ENCODE results near the gene TTC5.

TTC5 gene, protein sequence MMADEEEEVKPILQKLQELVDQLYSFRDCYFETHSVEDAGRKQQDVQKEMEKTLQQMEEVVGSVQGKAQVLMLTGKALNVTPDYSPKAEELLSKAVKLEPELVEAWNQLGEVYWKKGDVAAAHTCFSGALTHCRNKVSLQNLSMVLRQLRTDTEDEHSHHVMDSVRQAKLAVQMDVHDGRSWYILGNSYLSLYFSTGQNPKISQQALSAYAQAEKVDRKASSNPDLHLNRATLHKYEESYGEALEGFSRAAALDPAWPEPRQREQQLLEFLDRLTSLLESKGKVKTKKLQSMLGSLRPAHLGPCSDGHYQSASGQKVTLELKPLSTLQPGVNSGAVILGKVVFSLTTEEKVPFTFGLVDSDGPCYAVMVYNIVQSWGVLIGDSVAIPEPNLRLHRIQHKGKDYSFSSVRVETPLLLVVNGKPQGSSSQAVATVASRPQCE

GRCh38 chr14:20305265-20306078, at the start of gene TTC5:
Gene TTC5 (minus strand): TSS chr14:20305951. CDS start chr14:20305937, 14 bp downstream.
- TF ChIP-seq, protein P1, sequence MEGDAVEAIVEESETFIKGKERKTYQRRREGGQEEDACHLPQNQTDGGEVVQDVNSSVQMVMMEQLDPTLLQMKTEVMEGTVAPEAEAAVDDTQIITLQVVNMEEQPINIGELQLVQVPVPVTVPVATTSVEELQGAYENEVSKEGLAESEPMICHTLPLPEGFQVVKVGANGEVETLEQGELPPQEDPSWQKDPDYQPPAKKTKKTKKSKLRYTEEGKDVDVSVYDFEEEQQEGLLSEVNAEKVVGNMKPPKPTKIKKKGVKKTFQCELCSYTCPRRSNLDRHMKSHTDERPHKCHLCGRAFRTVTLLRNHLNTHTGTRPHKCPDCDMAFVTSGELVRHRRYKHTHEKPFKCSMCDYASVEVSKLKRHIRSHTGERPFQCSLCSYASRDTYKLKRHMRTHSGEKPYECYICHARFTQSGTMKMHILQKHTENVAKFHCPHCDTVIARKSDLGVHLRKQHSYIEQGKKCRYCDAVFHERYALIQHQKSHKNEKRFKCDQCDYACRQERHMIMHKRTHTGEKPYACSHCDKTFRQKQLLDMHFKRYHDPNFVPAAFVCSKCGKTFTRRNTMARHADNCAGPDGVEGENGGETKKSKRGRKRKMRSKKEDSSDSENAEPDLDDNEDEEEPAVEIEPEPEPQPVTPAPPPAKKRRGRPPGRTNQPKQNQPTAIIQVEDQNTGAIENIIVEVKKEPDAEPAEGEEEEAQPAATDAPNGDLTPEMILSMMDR (conservative IDR thresholded peaks at IDR 0.05; ENCODE audit: control insufficient read depth, insufficient read depth, low read depth, low read length): peak; percentile 97
- peak within 1 kb of the TSS; percentile 78 for H3K4me3 ChIP-seq (ENCODE audit: control insufficient read depth, low read depth, low read length)
- peak; percentile 90 for DNase-seq (ENCODE audit: low read depth)

DNA sequence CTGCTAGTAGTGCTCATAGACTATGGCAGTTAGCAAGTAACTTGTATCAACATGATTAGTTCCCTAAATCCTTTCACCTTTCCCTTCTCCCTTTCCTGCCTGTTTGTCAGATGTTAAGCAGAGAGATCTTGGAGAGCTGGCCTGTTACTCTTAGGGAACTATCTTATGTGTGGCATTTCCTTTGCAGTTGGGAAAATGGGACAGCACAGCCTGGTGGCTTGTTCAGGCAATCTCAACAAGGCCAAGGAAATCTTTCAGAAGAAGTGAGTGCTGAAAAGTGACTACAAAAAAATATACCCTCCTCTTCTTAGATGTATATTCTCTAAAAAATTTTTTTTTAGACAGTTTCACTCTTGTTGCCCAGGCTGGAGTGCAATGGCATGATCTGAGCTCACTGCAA, 45.1 kb upstream of the TTC5 start:
- no peak overlapping the region for H3K4me3 ChIP-seq (ENCODE audit: control insufficient read depth, low read depth, low read length)
- DNase-seq (ENCODE audit: low read depth): peak; percentile 20
- TF ChIP-seq, protein P1 (conservative IDR thresholded peaks at IDR 0.05; ENCODE audit: control insufficient read depth, insufficient read depth, low read depth, low read length): peak; percentile 31

- peak; percentile 26 for DNase-seq (ENCODE audit: low read depth)
- no peak overlapping the region for H3K4me3 ChIP-seq (ENCODE audit: control insufficient read depth, low read depth, low read length)
- TF ChIP-seq, protein P1 (conservative IDR thresholded peaks at IDR 0.05; ENCODE audit: control insufficient read depth, insufficient read depth, low read depth, low read length): no peak
These were observed 44.5 kb upstream of the TTC5 start for GRCh38 chr14:20350282-20350681.

DNA sequence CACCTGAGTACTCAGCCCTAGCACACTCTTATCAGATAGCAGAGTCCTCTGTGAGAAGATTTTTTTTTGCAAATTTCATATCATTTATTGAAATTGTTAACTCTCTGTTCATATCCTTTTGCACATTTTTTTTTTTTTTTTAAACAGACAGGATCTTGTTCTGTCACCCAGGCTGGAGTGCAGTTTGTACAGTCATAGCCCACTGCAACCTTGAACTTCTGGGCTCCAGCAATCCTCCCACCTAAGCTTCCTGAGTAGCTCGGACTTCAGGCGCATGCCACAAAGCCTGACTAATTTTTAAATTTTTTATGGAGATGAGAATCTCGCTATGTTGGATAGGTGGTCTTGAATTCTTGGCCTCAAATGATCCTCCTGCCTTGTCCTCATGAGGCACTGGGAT, 42.0 kb upstream of the TTC5 start:
- TF ChIP-seq, protein P1 (conservative IDR thresholded peaks at IDR 0.05; ENCODE audit: control insufficient read depth, insufficient read depth, low read depth, low read length): no peak
- no peak overlapping the region for H3K4me3 ChIP-seq (ENCODE audit: control insufficient read depth, low read depth, low read length)
- no peak for DNase-seq (ENCODE audit: low read depth)

DNA sequence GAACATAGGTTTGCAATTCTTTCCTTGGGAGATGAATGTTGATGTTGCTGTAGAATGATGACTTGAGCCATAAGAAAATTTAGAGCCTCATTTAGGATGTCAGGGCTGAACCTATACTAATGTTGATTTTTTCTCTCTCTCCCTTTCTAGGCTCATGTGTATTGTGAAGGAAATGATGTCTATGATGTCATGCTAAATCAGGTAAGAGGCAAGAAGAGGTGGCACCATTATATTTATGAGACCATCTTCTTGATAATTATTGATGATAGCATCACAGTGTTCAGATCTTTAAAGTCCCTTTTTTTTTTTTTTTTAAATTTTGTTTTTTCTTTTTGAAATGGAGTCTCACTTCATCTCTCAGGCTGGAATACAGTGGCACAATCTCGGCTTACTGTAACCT, 41.0 kb upstream of the TTC5 start:
- TF ChIP-seq, protein P1 (conservative IDR thresholded peaks at IDR 0.05; ENCODE audit: control insufficient read depth, insufficient read depth, low read depth, low read length): no peak
- H3K4me3 ChIP-seq (ENCODE audit: control insufficient read depth, low read depth, low read length): no peak overlapping the region
- DNase-seq (ENCODE audit: low read depth): no peak

GRCh38 chr14:20345366-20345765, 39.6 kb upstream of the TTC5 start:
- TF ChIP-seq, protein P1 (conservative IDR thresholded peaks at IDR 0.05; ENCODE audit: control insufficient read depth, insufficient read depth, low read depth, low read length): no peak
- no peak for DNase-seq (ENCODE audit: low read depth)
- H3K4me3 ChIP-seq (ENCODE audit: control insufficient read depth, low read depth, low read length): no peak overlapping the region
